Measurements from ENCODE around the gene ATXN2L.
"Not testable (repeated sequence)": the region's sequence is repeated elsewhere in the genome, so short reads cannot be mapped to it uniquely, and the experiment has no call there.

Gene ATXN2L

DNA sequence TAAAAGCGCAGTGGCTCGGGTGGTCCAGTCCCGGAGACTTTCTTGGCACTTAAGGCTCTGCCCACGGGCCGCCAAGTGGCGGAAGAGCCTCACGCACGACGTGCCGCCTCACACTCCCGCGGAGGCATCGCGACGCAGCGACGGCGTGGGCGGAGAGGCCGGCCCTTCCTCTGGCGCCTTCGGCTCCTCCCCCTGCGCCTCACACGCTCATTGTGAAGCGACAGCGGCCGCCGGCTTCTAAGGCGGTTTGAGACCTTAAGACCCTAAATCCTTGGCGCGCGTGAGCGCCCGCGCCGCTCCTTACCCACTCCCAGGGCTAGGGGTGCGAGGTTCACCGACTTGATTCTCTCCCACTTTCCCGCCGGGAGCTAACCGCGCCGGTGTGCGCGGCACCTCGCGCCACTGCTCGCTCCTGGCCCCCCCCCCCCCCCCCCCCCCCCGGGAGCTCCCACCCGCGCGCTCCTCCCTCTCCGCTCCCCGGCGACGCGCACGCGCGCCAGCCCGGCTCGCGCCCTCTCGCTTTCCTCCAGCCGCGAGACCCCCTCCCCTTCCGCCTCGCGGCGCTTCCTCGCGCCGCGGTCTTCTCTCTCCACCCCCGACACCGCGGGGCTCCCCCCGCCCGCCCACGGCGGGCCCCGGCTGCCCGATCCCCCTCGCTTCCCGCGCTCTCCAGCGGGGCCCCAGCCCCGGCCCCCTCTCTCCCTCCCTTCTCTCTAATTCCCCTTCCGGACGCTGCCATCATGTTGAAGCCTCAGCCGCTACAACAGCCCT is at the start of gene ATXN2L:
TSS of gene ATXN2L (plus strand) at position 480 of the 771 bp plus-strand sequence. CDS start at position 741, 261 bp downstream.
- DNase-seq = peak; percentile 94

GRCh38 chr16:28781697-28782096 is 41.1 kb upstream of the ATXN2L start:
- not testable (repeated sequence) for DNase-seq

DNA sequence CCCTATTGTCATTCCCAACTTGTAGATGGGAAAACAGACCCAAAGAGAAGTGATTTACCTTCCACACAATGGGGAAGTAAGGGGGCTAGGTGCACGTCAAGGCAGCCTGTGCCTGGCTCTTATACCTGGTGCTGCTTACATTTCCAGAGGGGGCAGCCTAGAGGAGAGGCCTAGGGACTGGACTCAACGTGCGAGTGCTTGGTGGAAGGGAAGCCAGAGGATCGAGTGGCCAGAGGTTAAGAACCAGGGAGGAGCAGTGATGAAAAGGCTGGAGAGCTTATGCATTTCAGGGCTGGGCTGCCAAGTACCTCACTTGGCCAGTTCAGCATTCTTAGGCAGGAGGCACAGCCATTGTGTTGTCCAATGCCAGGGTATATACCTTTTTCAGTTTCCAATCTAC is 40.4 kb upstream of the ATXN2L start:
- DNase-seq = not testable (repeated sequence)

- DNase-seq = not testable (repeated sequence)
Observed at GRCh38 chr16:28802235-28803019, 20.4 kb upstream of the ATXN2L start.

DNA sequence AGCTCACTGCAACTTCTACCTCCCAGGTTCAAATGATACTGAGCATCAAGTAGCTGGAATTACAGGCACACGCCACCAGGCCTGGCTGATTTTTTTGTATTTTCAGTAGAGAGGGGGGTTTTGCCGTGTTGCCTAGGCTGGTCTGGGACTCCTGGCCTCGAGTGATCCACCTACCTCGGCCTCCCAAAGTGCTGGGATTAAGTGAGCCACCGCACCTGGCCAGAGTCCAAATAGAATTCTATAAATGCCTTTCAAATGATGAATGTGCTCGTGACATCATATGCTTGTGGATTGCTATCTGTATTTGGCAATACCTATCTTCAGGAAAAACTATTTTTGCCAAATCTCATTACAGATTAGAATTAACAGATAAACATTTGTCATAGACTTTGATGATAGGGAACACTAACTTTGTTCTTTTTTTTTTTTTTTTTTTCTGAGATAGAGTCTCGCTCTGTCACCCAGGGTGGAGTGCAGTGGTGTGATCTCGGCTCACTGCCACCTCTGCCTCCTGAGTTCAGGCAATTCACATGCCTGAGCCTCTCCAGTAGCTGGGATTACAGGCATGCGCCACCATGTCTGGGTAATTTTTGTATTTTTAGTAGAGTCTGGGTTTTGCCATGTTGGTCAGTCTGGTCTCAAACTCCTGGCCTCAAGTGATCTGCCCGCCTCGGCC is 15.2 kb upstream of the ATXN2L start:
- DNase-seq = not testable (repeated sequence)

- DNase-seq = no peak
Observed at GRCh38 chr16:28820016-28820415, 2.8 kb upstream of the ATXN2L start.

- not testable (repeated sequence) for DNase-seq
Observed at GRCh38 chr16:28820546-28820945, 2.3 kb upstream of the ATXN2L start.

- no peak for DNase-seq
Observed at GRCh38 chr16:28821874-28822519, 802 bp upstream of the ATXN2L start.

GRCh38 chr16:28823291-28823872 is 583 bp downstream of the ATXN2L start:
- no peak for DNase-seq

GRCh38 chr16:28823873-28824716 is 1.3 kb downstream of the ATXN2L start:
- peak; percentile 97 for DNase-seq

- no peak for DNase-seq
Observed at GRCh38 chr16:28824717-28824973, 1.8 kb downstream of the ATXN2L start.

- no peak for DNase-seq
Observed at GRCh38 chr16:28826141-28826540, 3.3 kb downstream of the ATXN2L start.

- no peak for DNase-seq
Observed at GRCh38 chr16:28829747-28830146, 6.9 kb downstream of the ATXN2L start.

DNA sequence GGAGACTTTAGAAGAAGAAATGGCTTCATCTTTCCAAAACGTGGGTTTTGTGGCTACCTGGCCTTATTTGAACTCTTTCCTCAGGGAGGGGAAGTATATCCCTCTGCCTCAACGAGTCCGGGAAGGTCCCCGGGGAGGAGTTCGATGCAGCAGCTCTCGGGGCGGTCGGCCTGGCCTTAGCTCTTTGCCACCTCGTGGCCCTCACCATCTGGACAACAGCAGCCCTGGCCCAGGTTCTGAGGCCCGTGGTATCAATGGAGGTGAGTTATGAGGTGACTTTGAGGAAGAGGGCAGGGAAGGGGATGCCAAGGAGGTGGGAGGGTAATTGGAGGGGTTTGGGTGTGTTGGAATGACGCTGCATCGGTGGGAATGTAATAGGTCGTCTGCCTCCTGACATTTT is 7.7 kb downstream of the ATXN2L start:
- no peak for DNase-seq

GRCh38 chr16:28834349-28834748 is 11.6 kb downstream of the ATXN2L start:
- no peak for DNase-seq

GRCh38 chr16:28834873-28835863 is 12.4 kb downstream of the ATXN2L start:
- DNase-seq = no peak

DNA sequence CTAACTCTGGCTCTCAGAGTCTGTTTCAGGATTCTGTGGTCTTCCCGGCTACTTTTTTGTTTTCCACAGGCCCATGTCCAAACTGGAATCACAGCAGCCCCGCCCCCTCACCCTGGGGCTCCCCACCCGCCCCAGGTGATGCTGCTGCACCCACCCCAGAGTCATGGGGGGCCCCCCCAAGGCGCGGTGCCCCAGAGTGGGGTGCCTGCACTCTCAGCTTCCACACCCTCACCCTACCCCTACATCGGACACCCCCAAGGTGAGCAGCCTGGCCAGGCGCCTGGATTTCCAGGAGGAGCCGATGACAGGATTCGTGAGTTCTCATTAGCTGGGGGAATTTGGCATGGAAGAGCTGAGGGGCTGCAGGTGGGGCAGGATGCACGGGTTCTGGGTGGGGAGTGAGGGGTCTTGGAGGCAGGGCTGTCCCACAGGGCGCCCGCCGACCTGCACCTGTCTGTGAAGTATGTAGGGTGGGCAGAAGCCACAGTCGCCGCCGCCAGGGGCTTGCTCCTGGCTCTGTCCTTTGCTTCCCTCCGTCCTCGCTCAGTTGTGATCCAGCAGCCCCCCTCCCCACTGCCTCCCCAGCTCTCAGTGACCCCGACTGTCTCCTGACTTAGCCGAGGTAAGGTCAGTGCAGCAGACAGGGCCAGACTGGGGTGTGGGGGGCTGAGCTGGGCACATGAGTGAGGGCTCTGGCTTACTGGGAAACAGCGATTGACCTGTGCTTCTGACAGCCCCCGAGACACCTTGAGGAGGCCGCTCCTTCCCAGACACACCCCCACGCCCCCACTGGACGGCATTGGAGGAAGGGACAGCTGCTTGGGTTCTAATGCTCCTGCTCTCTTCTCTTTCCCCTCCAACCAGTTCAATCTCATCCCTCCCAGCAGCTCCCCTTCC is 13.3 kb downstream of the ATXN2L start:
- no peak for DNase-seq

GRCh38 chr16:28836761-28837064 is 13.9 kb downstream of the ATXN2L start:
- no peak for DNase-seq

- no peak for DNase-seq
Observed at GRCh38 chr16:28837672-28838557, 15.1 kb downstream of the ATXN2L start.

Data from NCI-H345 (cell line).